ENCODE data around the gene VILL.
"Not testable (repeated sequence)": the region's sequence is repeated elsewhere in the genome, so short reads cannot be mapped to it uniquely, and the experiment has no call there.

The VILL gene

DNA sequence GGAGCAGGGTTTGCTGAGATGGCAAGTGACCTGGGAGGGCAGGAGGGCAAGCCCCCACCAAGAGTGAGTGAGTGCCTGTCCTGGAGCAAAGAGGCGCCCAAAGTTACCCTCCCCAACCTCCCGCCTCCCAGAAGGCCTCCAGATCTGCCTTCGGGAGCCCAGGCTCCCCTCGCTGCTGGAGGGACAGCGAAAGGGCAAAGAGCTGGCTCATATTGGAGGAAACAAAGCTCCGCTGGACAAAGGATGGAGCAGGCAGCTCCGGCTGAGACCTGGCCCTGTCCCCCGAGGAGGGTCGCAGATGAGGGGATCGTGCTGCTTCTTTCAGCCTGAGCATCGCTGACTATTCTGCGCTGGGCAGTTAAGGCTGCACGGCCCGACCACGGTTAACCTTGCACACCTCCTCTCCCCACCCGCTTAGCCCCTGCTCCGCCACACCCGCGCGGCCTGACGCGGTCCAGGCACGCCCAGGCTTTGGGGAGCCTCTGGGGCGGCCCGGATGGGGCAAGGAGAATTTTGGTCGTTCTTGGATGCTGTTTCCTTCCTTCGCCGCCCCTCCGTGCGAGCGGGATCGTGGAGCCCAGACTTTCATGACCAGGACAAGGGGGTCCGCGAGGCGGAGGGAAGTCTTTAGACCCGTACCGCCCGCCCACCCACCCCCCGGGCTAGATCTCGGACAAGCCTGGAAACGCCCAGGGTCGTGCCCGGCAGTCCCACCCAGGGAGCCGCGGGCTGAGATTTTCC is 38.2 kb downstream of the VILL start:
- TF ChIP-seq, protein P1, sequence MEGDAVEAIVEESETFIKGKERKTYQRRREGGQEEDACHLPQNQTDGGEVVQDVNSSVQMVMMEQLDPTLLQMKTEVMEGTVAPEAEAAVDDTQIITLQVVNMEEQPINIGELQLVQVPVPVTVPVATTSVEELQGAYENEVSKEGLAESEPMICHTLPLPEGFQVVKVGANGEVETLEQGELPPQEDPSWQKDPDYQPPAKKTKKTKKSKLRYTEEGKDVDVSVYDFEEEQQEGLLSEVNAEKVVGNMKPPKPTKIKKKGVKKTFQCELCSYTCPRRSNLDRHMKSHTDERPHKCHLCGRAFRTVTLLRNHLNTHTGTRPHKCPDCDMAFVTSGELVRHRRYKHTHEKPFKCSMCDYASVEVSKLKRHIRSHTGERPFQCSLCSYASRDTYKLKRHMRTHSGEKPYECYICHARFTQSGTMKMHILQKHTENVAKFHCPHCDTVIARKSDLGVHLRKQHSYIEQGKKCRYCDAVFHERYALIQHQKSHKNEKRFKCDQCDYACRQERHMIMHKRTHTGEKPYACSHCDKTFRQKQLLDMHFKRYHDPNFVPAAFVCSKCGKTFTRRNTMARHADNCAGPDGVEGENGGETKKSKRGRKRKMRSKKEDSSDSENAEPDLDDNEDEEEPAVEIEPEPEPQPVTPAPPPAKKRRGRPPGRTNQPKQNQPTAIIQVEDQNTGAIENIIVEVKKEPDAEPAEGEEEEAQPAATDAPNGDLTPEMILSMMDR (conservative IDR thresholded peaks at IDR 0.05; ENCODE audit: control insufficient read depth, insufficient read depth, low read depth, low read length): no peak
- H3K4me3 ChIP-seq (ENCODE audit: control insufficient read depth, low read depth, low read length): peak overlapping the region; percentile 63
- DNase-seq (ENCODE audit: low read depth): no peak

DNA sequence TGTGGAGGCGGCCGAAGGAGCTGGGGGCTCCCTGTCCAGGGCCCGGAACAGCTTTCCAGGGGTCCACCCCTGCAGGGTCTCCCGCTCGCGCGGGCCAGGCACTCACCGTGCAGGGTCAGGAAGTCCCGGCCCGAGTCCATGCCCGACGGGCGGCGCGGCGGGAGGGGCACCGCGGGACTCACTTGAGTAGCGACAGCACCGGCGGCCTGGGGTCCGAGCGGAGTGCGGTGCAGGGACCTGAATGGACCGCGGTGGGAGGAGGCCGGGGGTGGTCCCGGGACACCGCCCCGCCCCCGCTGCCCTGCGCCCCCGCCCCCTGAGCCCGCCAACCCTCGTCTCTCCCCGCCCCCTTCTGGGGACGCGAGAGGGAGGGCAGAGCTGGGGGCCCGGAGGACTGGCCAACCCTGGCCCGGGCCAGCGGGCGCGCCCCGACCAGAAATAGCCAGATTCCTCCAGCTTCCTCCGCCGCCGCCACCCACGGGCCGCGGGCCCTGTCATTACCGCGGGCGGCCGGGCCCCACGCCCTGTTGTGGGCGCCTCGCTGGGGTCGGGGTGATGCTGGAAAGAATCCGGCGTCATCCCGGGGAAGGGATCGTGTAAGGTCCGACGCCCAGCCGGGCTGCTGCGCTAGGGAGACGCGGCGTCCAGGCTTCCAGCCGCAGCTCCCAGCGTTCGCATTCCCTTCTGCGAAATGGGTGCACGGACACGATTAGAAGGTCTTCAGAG is 39.0 kb downstream of the VILL start, which contains the start of gene PLCD1:
Gene PLCD1 (minus strand): TSS at position 243 of the 726 bp plus-strand sequence. CDS start 103 bp downstream, at position 140.
- TF ChIP-seq, protein P1 (conservative IDR thresholded peaks at IDR 0.05; ENCODE audit: control insufficient read depth, insufficient read depth, low read depth, low read length): no peak
- peak within 1 kb of the TSS; percentile 63 for H3K4me3 ChIP-seq (ENCODE audit: control insufficient read depth, low read depth, low read length)
- DNase-seq (ENCODE audit: low read depth): peak; percentile 48

DNA sequence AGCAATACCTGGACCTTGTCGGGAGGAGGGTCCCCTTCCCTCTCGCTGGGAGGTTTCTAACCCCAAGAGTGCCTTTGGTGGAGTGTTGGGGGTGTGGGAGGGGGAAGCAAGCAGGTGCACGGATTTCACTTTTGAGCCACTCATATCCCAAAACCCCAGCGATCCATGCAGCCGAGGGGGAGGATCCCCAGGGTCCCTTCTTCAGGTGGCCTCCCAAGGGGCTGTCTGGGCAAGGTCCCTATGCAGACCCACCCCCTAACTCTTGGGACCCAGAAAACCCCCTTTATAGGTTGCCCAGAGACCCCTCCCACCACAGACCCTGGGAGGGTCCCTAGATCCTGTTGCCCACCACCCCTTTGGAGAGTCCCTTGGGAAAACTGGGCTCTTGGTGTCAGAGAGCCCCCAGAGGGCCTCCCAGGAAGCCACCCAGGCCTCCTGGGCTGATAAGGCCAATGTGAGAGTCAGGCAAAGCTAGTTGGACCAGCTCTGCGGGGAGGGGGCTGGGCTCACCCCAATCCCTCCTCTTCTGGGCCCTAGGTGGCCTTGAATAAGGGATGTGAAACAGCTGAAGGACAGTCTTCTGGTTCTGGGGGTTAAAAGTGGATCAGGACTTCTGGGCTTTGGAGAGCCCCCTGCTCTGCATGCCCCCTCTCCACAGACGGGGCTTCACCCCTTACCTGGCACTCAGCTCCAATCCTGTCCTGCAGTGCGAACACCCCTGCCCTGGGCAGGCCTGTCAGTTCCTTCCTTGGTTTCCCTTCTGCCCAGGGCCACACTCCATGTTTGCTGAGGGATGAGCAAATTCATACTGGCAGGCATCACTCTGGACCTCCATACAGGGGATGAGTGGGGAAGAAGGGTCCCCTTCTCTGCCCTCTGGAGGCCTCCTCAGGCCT is 39.8 kb downstream of the VILL start:
- TF ChIP-seq, protein P1 (conservative IDR thresholded peaks at IDR 0.05; ENCODE audit: control insufficient read depth, insufficient read depth, low read depth, low read length): no peak
- no peak for DNase-seq (ENCODE audit: low read depth)
- peak overlapping the region; percentile 63 for H3K4me3 ChIP-seq (ENCODE audit: control insufficient read depth, low read depth, low read length)

DNA sequence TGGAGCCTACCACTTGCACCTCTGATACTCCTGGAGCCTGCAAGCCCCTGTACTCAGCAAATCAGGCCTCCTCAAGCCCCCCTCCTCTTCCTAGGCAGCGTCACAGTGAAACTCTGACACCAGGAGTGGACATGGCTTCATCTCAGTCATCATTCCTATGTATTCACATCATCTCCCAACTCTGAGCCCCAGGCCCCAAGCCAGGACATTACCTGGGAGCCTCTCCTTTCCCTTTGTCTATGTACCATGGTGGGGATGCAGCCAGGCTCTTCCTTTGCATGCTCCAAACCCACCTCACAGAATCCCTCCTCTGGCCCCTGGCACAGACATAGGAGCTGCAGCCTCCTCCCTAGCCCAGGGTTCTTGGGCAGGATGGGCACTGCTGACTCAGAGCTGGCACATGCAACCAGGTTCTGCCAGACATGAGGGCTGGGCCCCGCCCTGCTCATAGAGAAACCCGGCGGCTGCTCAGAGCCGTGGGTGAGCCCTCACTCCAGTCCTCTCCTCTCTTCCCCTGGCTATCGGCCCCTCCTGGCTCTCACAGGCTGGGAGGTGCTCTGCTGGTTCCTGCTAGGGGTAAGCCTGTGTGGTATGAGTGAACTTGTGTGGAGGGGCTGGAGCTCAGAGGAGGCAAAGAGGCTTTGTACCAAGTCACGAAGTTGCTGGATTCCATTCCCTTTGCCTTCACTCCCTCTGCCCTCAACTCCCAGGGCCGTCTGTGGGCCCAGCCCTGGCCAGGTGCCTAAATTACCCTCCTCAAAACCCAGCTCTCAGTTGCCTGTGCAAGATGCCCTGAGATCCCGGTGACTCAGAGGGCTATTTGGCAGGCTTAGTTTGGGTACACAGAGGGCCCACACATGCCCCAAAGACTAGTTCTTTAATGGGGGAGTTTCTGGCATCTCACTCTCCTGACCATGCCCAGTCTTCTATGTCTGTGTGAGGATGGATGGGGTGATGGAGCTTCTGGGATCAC is 40.7 kb downstream of the VILL start:
- peak; percentile 28 for DNase-seq (ENCODE audit: low read depth)
- TF ChIP-seq, protein P1 (conservative IDR thresholded peaks at IDR 0.05; ENCODE audit: control insufficient read depth, insufficient read depth, low read depth, low read length): no peak
- H3K4me3 ChIP-seq (ENCODE audit: control insufficient read depth, low read depth, low read length): no peak overlapping the region

DNA sequence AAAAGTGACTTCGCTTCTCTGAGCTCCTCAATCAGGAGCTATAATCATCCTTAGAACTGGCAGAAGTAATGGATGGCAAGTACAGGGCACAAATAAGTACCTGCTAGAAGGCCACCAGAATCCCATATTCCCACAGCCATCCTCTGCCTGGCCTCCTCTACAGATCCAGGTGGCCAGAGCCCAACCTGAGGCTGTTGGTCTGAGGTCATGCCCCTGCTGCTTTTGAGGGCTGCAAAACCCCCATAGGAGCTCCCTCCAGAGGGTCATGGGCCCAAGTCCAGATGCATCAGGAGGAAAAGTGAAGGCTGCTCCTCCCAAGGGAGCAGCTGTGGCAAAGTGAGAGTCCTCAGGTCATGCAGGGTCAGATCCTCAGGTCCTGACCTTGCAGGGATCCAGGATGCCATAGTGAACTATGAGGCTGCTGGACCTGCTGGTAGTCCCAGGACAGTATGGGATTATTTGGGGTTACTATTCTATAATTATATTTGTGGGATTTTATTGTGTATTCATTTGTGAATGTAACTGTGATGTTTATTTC is 41.8 kb downstream of the VILL start:
- H3K4me3 ChIP-seq (ENCODE audit: control insufficient read depth, low read depth, low read length): no peak overlapping the region

DNA sequence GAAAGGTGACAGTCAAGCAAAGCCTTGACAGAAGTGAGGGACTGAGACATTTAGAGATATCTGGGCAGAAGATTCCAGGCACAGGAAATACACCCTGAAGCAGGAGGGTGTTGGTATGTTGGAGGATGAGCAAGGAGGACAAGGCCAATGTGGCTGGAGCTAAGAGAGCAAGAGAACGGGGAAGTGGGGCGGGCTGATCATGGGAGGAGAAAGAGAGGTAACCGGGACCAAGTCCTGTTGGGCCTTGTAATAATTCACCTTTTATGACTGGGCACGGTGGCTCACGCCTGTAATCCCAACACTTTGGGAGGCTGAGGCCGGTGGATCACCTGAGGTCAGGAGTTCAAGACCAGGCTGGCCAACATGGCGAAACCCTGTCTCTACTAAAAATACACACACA is 43.0 kb downstream of the VILL start:
- not testable (repeated sequence) for H3K4me3 ChIP-seq (ENCODE audit: control insufficient read depth, low read depth, low read length); DNase-seq (ENCODE audit: low read depth)

More for the DNA sequence above, 41.8 kb downstream of the VILL start:
- TF ChIP-seq, protein P1 (conservative IDR thresholded peaks at IDR 0.05; ENCODE audit: control insufficient read depth, insufficient read depth, low read depth, low read length): no peak
- no peak for DNase-seq (ENCODE audit: low read depth)

DNA sequence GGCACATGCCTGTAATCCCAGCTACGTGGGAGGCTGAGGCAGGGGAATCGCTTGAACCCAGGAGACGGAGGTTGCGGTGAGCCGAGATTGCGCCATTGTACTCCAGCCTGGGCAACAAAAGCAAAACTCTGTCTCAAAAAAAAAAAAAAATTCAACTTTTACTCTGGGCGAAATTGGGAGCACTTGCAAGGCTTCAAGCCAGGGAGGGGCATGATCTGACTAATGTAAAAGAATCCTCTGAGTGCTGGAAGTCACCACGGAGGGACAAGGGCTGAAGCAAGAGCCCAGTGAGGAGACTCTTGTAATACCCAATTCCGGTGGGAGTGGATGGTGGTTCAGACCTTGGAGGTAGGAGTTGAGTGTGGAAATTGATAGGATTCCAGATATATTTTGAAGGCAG is 43.7 kb downstream of the VILL start:
- H3K4me3 ChIP-seq (ENCODE audit: control insufficient read depth, low read depth, low read length); DNase-seq (ENCODE audit: low read depth): not testable (repeated sequence)
